GM23338 (cell line): Measurements from ENCODE around the gene FGF19. TPM values are rescaled to one million over a fixed set of nuclear protein-coding genes. Genes with fewer than 3 reads are reported as not detected.

ENCODE experiments used
- ATAC-seq: fragments of 200-7000 bp; cut with Tn5 transposase; 3 replicates; pipeline ENCODE4 v1.9.1; 2020
- DNase-seq: peaks from one replicate; pipeline ENCODE4 v3.0.0-alpha.2; 2015; ENCODE audit warnings: low spot score
- H2AFZ ChIP-seq: fragments of 200-600 bp; sonication (generic); 2 replicates; pipeline ENCODE4 v1.8.0; 2016; ENCODE audit warnings: antibody characterized with exemption, mild to moderate bottlenecking, moderate library complexity
- H3F3A ChIP-seq: fragments of 200-600 bp; sonication (generic); replicated peaks from 2 replicates; pipeline ENCODE4 v1.8.0; 2017; ENCODE audit warnings: antibody characterized with exemption, mixed run types, low read depth
- H3K27ac ChIP-seq: fragments of 200-600 bp; sonication (generic); 2 replicates; pipeline ENCODE4 v1.6.1; 2016; ENCODE audit warnings: low read depth
- H3K27me3 ChIP-seq: fragments of 200-600 bp; sonication (generic); 2 replicates; pipeline ENCODE4 v1.8.0; 2016; ENCODE audit warnings: mild to moderate bottlenecking, mixed run types, moderate library complexity; ENCODE audit not compliant: insufficient read depth
- H3K36me3 ChIP-seq: fragments of 200-600 bp; sonication (generic); 2 replicates; pipeline ENCODE4 v1.8.0; 2016; ENCODE audit warnings: mild to moderate bottlenecking; ENCODE audit not compliant: insufficient read depth
- H3K4me1 ChIP-seq: fragments of 200-600 bp; sonication (generic); 2 replicates; pipeline ENCODE4 v1.8.0; 2016; ENCODE audit warnings: mild to moderate bottlenecking, moderate library complexity; ENCODE audit not compliant: insufficient read depth
- H3K4me2 ChIP-seq: fragments of 200-600 bp; sonication (generic); 2 replicates; pipeline ENCODE4 v1.7.1; 2017; ENCODE audit warnings: mixed run types
- H3K4me3 ChIP-seq: fragments of 200-600 bp; sonication (generic); 2 replicates; pipeline ENCODE4 v1.6.1; 2016; ENCODE audit warnings: mixed run types
- H3K79me2 ChIP-seq: fragments of 200-600 bp; sonication (generic); replicated peaks from 2 replicates; pipeline ENCODE4 v1.8.0; 2017; ENCODE audit warnings: mild to moderate bottlenecking; ENCODE audit not compliant: insufficient read depth
- H3K9me2 ChIP-seq: fragments of 200-600 bp; sonication (generic); 2 replicates; pipeline ENCODE4 v1.8.0; 2017; ENCODE audit not compliant: insufficient read depth
- H4K20me1 ChIP-seq: fragments of 200-600 bp; sonication (generic); replicated peaks from 2 replicates; pipeline ENCODE4 v1.8.0; 2017; ENCODE audit warnings: mild to moderate bottlenecking; ENCODE audit not compliant: insufficient read depth
- H3K27ac Mint-ChIP-seq: 2 replicates; pipeline ENCODE4 v1.8.0; 2020; ENCODE audit warnings: inconsistent platforms, mild to moderate bottlenecking, moderate library complexity, mixed read lengths
- H3K27me3 Mint-ChIP-seq: 3 replicates; pipeline ENCODE4 v1.8.0; 2022; ENCODE audit warnings: low read depth, mild to moderate bottlenecking, moderate library complexity, mixed read lengths, inconsistent platforms; ENCODE audit not compliant: insufficient read depth, poor library complexity
- H3K36me3 Mint-ChIP-seq: 3 replicates; pipeline ENCODE4 v1.8.0; 2021; ENCODE audit warnings: low read depth, mild to moderate bottlenecking, inconsistent platforms, moderate library complexity, mixed read lengths
- H3K4me1 Mint-ChIP-seq: 3 replicates; pipeline ENCODE4 v1.8.0; 2020; ENCODE audit warnings: mild to moderate bottlenecking, inconsistent platforms, mixed read lengths
- H3K4me3 Mint-ChIP-seq: 3 replicates; pipeline ENCODE4 v1.8.0; 2021; ENCODE audit warnings: moderate library complexity, mild to moderate bottlenecking, inconsistent platforms, mixed read lengths
- H3K9me3 Mint-ChIP-seq: 3 replicates; pipeline ENCODE4 v1.8.0; 2020; ENCODE audit warnings: moderate library complexity, mild to moderate bottlenecking, inconsistent platforms, mixed read lengths
- CREB1 ChIP-seq: fragments of 250-450 bp; sonication (Bioruptor Pico); IDR thresholded peaks from 2 replicates; pipeline ENCODE4 v1.5.0; 2020; ENCODE audit warnings: low read depth, mild to moderate bottlenecking, moderate library complexity
- CTCF ChIP-seq, 2 experiments: fragments of 200-600 bp in 1 of 2; sonication (generic) in 1 of 2; conservative IDR thresholded peaks; 2 replicates each; pipeline versions ENCODE4 v1.5.1 to v1.6.1; 2016 to 2017; ENCODE audit warnings: antibody characterized with exemption in 2 of 2, low read depth in 2 of 2, mild to moderate bottlenecking in 2 of 2, moderate library complexity in 1 of 2
- ETS1 ChIP-seq: IDR thresholded peaks from 2 replicates; pipeline ENCODE4 v1.6.1; 2016; ENCODE audit warnings: antibody characterized with exemption
- EZH2 ChIP-seq: fragments of 200-600 bp; sonication (generic); IDR thresholded peaks from one replicate; pipeline ENCODE4 v1.8.0; 2017; ENCODE audit warnings: antibody characterized with exemption, mild to moderate bottlenecking, low read depth; ENCODE audit not compliant: unreplicated experiment
- EZH2phosphoT487 ChIP-seq: fragments of 200-600 bp; sonication (generic); IDR thresholded peaks from one replicate; pipeline ENCODE4 v1.8.1; 2018; ENCODE audit warnings: antibody characterized with exemption; ENCODE audit not compliant: unreplicated experiment
- JUNB ChIP-seq: IDR thresholded peaks from one replicate; pipeline ENCODE4 v1.6.1; 2016; ENCODE audit warnings: antibody characterized with exemption; ENCODE audit not compliant: unreplicated experiment
- NANOG ChIP-seq: IDR thresholded peaks from 2 replicates; pipeline ENCODE4 v1.6.1; 2016; ENCODE audit warnings: antibody characterized with exemption, borderline replicate concordance
- POLR2AphosphoS5 ChIP-seq: IDR thresholded peaks from 2 replicates; pipeline ENCODE4 v1.6.1; 2016; ENCODE audit warnings: antibody characterized with exemption, low read depth
- REST ChIP-seq: IDR thresholded peaks from one replicate; pipeline ENCODE4 v1.6.1; 2018; ENCODE audit warnings: antibody characterized with exemption; ENCODE audit not compliant: unreplicated experiment
- STAT1 ChIP-seq: IDR thresholded peaks from one replicate; pipeline ENCODE4 v1.6.1; 2016; ENCODE audit warnings: antibody characterized with exemption; ENCODE audit not compliant: unreplicated experiment
- ZNF114 ChIP-seq: fragments of 250-450 bp; sonication (Bioruptor Pico); IDR thresholded peaks from 2 replicates; pipeline ENCODE4 v1.5.0; 2020; ENCODE audit warnings: mild to moderate bottlenecking, moderate library complexity
- ZNF331 ChIP-seq: fragments of 250-450 bp; sonication (Bioruptor Pico); IDR thresholded peaks from 2 replicates; pipeline ENCODE4 v1.5.0; 2020; ENCODE audit warnings: low read depth, mild to moderate bottlenecking, moderate library complexity
- ZNF462 ChIP-seq: fragments of 250-450 bp; sonication (Bioruptor Pico); IDR thresholded peaks from 2 replicates; pipeline ENCODE4 v1.5.0; 2020; ENCODE audit warnings: mild to moderate bottlenecking, moderate library complexity
- polyA plus RNA-seq: library from polyadenylated mRNA; unstranded; fragments of >200 nt; fragmentation: Nextera tagmentation; extraction: Ambion mirVana; gene quantifications from 2 replicates; pipeline ENCODE4 v1.2.1, GENCODE V29; 2016
- total RNA-seq: library from RNA; depleted of rRNA; stranded (reverse); fragments of >200 nt; shearing (Covaris generic); gene quantifications from 2 replicates; pipeline ENCODE4 v1.2.3, GENCODE V29; 2014

FGF19 gene
- total and polyA plus RNA-seq, 2 experiments from 2014 or later: 21.7 to 36.1 TPM

- TF ChIP-seq STAT1 (no peak), CREB1 (CRISPR knock-in tag) (no peak), EZH2phosphoT487 (no peak), NANOG (no peak)
These were observed 42.5 kb downstream of the FGF19 start (continued) for GRCh38 chr11:69661413-69661715.

GRCh38 chr11:69660001-69660500 is 43.8 kb downstream of the FGF19 start:
- no peak for TF ChIP-seq JUNB
- no peak for TF ChIP-seq CTCF (conservative IDR thresholded peaks at IDR 0.05; ENCODE audit: low read depth in 2 of 2)
- TF ChIP-seq ZNF114 (CRISPR knock-in tag): no peak
- TF ChIP-seq POLR2AphosphoS5: no peak
- no peak for TF ChIP-seq REST
- TF ChIP-seq ZNF462 (CRISPR knock-in tag): no peak
- TF ChIP-seq CREB1 (CRISPR knock-in tag): no peak
- TF ChIP-seq EZH2: no peak
- no peak for TF ChIP-seq ETS1
- no peak for TF ChIP-seq STAT1
- TF ChIP-seq NANOG: no peak
- no peak for TF ChIP-seq EZH2phosphoT487
- no peak for TF ChIP-seq ZNF331
- no peaks in the 10 kb centered on the region for H3K36me3 ChIP-seq
- Mint-ChIP-seq H3K27me3 (peaks cover 24% of the 10 kb centered on the region), H3K4me3 (no peak overlapping the region), H3K36me3 (peaks cover 6% of the 10 kb centered on the region; the same call in 2 of the 3 replicates), H3K9me3 (no peaks in the 10 kb centered on the region), H3K4me1 (peaks cover 31% of the 10 kb centered on the region), H3K27ac (no peak overlapping the region)
- no peaks in the 10 kb centered on the region for H3K9me2 ChIP-seq
- H3K27me3 ChIP-seq: no peaks in the 10 kb centered on the region
- no peak overlapping the region for H3K27ac ChIP-seq
- H3K79me2 ChIP-seq: no peaks in the 10 kb centered on the region
- no peak for DNase-seq
- no peak overlapping the region for H3K4me2 ChIP-seq
- H2AFZ ChIP-seq: no peak overlapping the region
- ATAC-seq: no peak
- no peak overlapping the region for H3K4me3 ChIP-seq
- 0 out of 2 replicates have a peak, but pooled peaks cover 9% of the 10 kb centered on the region for H3F3A ChIP-seq
- peaks cover 18% of the 10 kb centered on the region for H3K4me1 ChIP-seq
- H4K20me1 ChIP-seq: no peaks in the 10 kb centered on the region; the same call in 1 of the 2 replicates
